Epithelial cell of prostate (primary cell): ENCODE results near the gene NAP1L5.

Experiments
- DNase-seq: peaks from one replicate; pipeline ENCODE4 v3.0.0-alpha.2; 2011; ENCODE audit warnings: low read depth, low spot score
- H3K27ac ChIP-seq: fragments of 450-650 bp; 2 replicates; pipeline ENCODE4 v1.5.1; 2017; ENCODE audit warnings: mild to moderate bottlenecking

Gene NAP1L5

DNA sequence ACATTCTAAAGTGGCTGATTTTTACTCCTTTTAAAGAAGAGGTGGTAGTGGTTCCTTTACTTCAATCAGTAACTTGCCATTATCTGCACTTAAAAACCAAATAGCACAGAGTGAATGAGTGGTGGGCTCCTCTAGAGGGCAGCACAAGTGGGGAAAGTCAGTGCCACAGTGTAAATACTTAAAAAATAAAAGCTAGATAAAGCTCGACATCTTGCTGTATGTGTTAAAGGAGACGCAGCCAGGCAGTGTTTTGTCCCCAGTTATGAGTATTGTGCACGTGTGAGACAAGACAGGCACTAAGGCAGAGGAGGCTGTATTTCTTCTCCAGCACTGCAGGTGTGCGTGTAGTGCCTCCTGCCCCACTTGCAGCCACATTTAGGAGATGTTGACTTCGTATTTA lies 24.6 kb downstream of the NAP1L5 start:
- no peak for DNase-seq

DNA sequence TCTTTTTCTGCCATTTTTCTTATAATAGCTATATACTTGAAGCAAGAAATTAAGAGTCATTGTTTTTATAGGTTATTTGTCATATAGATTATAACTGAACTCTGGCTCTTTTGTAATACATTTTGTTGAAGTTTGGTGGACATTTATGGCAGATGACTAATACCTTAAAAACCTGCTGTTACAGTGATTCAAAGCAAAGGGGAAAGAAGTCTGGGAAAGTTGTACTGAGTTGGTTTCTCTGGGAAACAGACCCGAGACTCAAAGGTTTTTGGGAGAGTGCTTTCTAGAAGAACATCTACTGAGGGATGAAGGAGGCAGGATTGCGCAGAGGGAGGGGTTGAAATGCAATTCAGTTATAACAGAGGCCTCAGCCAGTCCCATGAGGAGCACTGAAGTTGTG lies 35.9 kb downstream of the NAP1L5 start:
- H3K27ac ChIP-seq = peak overlapping the region; percentile 58
- peak; percentile 45 for DNase-seq

More for the DNA sequence above, 24.6 kb downstream of the NAP1L5 start:
- H3K27ac ChIP-seq = no peak overlapping the region

DNA sequence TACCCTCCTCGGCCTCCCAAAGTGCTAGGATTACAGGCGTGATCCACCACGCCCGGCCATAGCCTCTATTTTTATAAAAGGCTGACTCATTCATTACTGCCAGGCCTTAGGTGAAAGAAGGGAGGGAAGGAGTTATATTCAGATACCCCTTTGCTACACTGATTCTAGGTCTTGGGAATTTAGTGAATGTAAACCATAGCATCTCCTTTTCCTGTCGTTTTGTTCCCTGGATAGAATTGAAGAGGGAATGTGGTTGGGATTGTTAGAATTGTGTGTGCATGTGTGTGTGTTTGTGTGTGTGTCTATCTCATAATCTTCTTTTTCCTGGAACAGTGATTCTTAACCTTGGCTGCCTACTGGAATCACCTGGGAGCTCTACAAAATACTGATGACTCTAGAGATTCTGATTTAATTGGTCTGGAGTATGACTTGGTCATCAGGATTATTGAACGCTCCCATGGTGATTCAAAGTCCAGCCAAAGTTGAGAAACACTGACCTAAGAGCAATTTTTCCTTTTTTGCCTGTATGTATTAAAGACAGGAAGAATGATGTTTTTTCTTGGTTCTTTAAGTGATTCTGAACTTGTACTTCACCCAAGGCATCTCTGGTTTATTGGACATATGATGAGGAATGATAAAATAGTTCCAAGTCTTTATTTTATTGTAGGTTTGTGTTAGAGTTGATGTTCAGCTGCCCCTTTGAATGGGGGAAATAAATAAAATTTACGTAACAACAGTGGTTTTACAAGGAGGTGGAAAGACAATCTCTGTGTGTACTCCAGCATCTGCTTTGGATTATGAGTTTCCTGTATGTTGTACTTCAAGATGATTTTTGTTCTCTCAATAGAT lies 37.0 kb downstream of the NAP1L5 start:
- DNase-seq = no peak
- H3K27ac ChIP-seq = peak overlapping the region; percentile 58

DNA sequence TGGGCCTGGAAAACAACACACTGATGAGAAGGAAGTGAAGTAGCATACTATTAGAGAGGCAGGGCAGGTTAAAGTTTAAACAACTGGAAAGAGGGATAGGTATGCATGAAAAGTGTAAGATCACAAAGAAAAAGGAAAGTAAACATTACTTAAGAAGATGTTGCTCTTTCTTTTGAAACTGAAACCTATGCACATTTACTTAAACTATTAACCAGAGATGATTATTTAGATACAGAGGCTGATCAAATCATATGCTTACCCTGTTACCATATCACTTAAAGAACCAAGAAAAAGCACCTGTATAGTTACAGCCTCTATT lies 37.8 kb downstream of the NAP1L5 start:
- DNase-seq = no peak
- H3K27ac ChIP-seq = peak overlapping the region; percentile 58

DNA sequence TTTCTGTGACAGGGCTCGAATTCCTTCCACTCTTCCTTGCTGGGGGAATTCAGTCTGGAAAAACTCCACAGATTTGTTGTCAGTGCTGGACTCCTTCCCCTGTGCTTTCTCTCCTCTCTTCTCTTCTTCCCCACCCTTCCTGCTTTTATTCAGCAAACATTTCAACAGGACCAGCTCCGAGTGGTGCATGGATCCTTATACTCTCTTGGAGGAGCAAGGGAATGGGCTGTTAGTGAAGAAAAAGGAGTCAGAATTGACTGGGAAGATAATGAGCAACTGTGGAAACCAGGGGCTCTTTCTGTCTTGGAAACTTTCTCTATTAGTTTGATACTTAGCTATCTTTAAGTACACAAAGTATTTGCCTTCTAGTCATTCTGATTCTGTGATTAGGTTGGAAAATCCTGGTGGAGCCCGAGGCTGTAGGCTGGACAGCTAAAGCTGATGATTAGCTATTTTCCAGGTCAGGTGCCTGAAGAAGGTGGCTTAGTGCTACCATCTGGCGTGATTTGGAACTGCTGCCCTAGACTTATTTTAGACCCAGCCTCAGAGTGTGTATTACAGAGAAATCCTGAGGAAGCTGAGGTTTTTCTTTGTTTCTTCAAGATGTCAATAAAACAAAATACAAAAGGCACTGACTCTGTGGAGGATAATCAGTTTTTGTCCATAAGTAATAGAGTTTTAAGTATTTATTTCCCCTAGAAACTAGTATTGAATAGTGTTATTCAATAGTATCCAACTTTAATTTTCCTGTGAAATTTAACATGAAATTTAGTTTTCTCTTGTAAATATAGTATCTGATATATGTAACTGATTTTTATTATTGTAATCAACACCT lies 38.4 kb downstream of the NAP1L5 start:
- H3K27ac ChIP-seq = peak overlapping the region; percentile 58
- peak; percentile 43 for DNase-seq

DNA sequence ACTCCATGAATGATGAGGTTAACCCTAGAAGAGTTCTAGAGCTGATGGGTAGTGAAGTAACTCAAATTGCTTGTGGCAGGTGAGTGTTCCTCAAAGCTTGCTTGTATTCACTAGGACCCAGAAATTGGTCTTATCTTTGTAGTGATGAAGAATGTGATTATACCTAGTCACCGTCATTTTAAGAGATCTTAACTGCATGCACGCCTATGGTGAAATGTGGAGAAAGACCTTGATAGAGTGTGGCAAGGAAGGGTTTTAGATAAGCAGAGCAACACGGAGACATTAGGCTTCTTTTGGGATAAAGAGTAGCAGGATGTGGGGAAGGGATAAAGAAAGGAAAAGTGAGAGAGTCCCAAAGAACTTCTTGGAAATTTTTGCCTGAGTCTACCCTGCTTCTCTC lies 42.4 kb downstream of the NAP1L5 start:
- no peak for DNase-seq
- no peak overlapping the region for H3K27ac ChIP-seq

DNA sequence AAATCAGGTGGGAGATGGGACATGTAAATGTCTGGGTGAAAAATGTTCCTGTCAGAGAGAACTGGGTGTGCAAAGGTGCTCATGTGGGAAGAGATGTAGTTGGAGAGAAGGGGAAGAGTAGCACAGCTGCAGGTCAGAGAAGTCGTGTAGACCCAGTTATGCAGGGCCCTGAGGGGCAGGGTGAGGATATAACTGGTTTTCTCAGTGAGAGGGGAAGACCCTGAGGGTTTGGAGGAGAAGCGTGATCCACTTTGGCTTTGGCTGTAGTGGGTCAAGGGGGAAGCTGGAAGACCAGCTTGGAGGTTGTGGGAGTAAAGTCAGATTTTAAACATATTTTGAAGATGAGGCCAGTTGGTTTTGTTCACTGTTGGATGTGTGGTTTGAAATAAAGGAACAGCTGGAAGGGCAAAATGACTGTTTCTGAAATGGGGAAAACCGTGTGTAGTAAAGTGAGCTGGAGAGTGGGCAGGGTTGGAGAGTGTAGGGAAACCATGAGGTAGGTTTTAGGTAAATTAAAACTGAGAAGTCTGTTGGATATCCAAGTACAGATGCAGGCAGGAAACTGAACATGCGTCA lies 44.2 kb downstream of the NAP1L5 start:
- no peak for DNase-seq
- H3K27ac ChIP-seq = no peak overlapping the region

DNA sequence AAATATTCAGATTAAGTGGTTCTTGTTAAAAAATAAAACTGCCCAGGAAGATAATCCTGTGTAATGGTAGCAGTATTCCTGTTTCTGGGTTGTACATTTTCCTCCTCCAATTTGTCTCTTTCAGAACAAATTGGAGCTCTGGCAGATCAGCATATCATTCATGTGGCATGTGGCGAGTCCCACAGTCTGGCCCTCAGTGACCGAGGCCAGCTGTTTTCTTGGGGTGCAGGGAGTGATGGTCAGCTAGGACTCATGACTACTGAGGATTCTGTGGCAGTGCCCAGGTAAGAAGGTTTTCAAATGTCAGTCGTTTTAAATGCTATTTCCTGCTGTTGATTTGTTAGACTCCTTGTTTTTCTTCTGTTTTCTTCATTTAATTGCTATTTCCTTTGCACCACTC lies 47.9 kb downstream of the NAP1L5 start:
- no peak overlapping the region for H3K27ac ChIP-seq
- no peak for DNase-seq

DNA sequence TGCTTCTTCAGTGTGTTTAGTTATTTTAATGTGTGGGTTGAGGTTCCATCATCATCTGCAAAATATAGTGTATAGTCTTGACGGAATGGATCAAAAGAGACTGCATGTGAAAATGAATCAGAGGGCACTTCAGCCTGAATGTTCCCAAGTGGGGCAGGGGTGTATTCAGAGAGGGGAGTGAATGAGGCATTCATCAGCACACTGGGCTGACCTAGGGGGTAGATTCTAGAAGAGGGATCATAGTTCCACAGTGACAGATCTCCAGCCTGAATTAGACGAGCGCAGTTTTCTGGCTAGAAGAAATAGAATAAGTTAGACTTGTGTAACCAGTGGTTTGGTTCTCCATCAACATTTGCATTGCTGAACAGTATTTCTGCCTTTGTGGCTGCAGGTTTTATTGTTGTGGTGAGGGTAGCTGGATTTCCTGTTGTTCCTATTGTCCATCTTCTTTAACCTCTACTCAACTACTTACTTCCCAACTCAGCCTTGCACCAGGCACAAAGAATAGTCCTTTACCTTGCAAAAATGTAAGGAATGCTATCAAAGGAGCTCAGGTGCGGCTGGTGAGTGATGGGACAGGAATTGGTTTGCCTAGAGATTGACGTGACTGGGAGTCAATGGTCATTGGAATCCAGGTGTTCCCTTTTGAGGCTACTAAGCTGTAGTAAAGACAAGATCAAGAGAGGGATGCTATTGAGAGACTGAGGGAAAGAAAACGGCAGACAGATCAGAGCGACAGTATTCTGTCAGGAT lies 50.9 kb downstream of the NAP1L5 start:
- DNase-seq = no peak
- H3K27ac ChIP-seq = peak overlapping the region; percentile 61

DNA sequence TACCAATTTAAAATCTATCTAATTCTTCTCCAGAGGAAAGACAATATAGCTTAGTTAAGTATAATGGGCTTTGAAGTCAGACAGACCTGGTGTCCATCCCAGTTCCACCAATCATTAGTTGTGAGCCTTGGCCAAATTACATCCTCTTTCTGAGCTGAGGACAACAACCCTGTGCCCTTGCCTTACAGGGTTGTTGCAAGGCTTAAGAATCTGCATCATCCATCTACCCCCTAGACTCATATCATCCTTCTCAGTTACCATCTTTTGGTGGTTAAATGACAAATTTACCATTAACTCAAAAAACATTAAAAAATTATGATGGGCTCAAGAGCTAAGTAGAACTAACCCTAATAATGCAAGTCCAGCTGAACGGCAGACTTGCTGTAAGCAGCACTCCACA lies 51.6 kb downstream of the NAP1L5 start:
- peak overlapping the region; percentile 61 for H3K27ac ChIP-seq
- DNase-seq = no peak
